Measurements from ENCODE around the gene RYR2.

Gene RYR2

DNA sequence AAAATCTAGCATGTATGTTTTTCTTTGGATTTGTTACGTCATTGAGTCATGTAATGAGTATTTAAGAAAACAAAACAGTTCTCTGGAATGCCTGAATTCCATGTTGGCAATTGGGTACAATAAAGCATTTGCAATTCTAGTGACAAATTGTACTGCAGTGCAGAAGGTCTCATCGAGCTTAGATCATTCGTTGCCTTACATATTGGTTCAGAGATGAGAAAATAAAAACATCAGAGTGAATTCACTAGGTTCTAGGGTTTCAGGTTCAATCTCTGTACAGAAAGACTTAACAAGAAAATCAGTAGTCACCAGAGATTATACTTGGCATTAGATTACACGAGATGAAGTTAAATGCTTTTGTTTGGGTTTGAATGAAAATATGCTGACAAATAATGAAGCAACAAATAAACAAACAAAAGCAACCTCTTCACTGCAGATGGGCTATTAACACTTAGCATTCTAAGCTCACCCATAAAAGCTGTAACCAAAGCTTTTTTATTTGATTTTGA lies 124.7 kb downstream of the RYR2 start:
- TF ChIP-seq, protein P1, sequence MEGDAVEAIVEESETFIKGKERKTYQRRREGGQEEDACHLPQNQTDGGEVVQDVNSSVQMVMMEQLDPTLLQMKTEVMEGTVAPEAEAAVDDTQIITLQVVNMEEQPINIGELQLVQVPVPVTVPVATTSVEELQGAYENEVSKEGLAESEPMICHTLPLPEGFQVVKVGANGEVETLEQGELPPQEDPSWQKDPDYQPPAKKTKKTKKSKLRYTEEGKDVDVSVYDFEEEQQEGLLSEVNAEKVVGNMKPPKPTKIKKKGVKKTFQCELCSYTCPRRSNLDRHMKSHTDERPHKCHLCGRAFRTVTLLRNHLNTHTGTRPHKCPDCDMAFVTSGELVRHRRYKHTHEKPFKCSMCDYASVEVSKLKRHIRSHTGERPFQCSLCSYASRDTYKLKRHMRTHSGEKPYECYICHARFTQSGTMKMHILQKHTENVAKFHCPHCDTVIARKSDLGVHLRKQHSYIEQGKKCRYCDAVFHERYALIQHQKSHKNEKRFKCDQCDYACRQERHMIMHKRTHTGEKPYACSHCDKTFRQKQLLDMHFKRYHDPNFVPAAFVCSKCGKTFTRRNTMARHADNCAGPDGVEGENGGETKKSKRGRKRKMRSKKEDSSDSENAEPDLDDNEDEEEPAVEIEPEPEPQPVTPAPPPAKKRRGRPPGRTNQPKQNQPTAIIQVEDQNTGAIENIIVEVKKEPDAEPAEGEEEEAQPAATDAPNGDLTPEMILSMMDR (IDR thresholded peaks at IDR 0.05; ENCODE audit: insufficient read depth, low read depth, low read length, missing control alignments), result no peak
- no peak for DNase-seq (ENCODE audit: low read depth)
- H3K4me3 ChIP-seq (ENCODE audit: low read depth, low read length), result no peak overlapping the region

DNA sequence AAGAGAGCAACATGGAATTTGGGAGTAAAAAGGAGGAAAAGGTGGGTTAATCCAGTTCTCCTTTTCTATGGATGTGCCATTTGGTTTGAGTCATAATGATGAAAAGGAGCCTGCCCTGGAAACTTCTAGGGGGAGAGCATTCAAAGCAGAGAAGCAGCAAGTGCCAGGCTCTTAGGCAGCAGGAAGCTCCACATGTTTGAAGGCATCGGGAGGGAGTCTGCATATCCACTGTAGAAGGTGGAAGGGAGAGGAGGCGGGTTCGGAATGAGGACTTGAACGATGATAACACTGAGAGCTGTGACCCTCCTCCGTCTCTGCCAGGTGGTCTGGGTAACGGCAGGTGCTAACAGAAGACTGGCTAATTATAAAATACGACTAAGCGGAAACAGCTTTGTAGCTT lies 128.2 kb downstream of the RYR2 start:
- TF ChIP-seq, protein P1 (IDR thresholded peaks at IDR 0.05; ENCODE audit: insufficient read depth, low read depth, low read length, missing control alignments), result no peak
- no peak overlapping the region for H3K4me3 ChIP-seq (ENCODE audit: low read depth, low read length)
- no peak for DNase-seq (ENCODE audit: low read depth)

DNA sequence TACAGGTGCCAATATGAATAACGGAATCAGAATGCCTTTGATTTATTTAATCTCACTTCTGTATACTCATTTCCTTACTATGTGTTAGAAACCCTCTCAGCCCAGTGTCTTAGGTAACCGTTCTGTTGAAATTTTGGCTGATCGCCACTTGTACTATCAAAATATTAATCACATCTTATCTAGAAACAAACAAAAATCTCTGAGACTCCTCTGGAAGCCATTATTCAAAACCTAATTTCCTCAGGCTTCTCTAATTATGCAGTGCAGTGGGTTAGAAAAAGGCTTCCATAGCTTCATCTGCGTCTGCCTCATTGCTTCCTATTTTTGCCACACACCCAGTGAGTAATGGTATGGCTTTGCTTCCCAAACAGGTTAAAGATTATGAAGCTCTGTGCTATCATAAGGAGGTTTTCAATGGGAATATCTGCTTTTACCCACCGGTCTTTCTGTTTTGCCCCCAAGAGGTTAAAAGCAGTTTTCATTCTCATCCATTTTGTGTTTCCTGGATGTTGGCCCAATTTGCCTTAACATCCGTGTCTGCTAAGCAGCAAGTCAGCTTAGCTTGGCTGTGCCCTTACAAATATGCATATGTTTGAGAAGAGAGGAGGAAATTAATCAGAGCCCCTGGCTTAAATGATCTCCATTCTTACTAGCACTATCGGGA lies 129.6 kb downstream of the RYR2 start:
- no peak for DNase-seq (ENCODE audit: low read depth)
- TF ChIP-seq, protein P1 (IDR thresholded peaks at IDR 0.05; ENCODE audit: insufficient read depth, low read depth, low read length, missing control alignments), result no peak

DNA sequence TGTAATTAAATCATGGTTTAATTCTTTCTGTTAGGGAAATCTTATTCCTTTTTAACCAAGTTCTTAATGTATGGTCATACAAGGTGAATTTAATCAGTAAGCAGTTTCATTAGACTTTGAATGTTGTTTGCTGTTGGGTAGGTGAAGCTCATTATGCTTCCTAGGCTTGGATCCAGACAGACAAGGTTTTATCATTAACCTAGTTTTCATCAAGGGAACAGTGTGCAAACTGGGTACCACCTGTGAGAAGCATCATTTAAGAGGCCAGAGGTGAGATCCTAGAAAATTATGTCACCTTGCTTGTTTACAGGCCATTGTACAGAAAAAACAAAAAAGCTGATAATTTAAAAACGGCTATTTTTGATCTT lies 130.1 kb downstream of the RYR2 start:
- no peak overlapping the region for H3K4me3 ChIP-seq (ENCODE audit: low read depth, low read length)
- DNase-seq (ENCODE audit: low read depth), result no peak
- TF ChIP-seq, protein P1 (IDR thresholded peaks at IDR 0.05; ENCODE audit: insufficient read depth, low read depth, low read length, missing control alignments), result no peak

More for the DNA sequence above, 129.6 kb downstream of the RYR2 start:
- no peak overlapping the region for H3K4me3 ChIP-seq (ENCODE audit: low read depth, low read length)

DNA sequence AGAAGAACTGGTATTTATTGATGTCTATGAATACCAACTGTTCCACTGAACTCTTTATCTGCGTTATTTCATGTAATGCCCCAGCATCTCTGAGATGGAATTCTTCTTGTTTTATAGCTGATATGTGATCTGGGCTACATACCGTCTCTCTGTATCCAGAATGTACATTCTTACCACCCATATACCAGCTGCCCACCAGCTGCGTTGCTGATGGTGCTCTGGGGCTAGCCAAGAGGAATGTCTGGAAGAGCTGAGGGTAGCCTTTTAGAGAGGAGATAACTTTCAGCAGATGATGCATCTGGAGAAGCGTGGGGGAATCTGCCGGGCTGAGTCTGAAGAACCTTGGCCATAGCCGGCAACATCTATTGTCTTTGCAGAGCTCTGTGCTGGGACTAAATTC lies 137.5 kb downstream of the RYR2 start:
- no peak overlapping the region for H3K4me3 ChIP-seq (ENCODE audit: low read depth, low read length)
- TF ChIP-seq, protein P1 (IDR thresholded peaks at IDR 0.05; ENCODE audit: insufficient read depth, low read depth, low read length, missing control alignments), result no peak
- no peak for DNase-seq (ENCODE audit: low read depth)

DNA sequence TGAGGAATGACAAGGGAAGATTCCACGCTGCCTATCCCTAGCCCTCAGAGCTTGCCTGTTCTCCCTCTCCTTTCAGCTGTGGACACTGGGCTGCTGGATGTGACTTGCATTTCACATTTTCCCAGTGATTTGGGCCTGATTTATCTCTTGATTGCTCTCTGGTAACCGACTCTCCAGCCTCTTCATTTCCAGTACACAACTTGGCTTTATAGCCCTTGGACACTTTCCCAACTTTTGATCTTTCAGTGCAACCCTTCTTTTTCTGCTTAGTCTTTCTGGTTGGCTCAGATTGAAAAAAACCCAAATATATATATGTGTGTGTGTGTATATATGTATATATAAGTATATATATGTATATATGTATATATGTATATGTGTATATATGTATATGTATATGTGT lies 138.3 kb downstream of the RYR2 start:
- DNase-seq (ENCODE audit: low read depth), result no peak
- TF ChIP-seq, protein P1 (IDR thresholded peaks at IDR 0.05; ENCODE audit: insufficient read depth, low read depth, low read length, missing control alignments), result no peak
- H3K4me3 ChIP-seq (ENCODE audit: low read depth, low read length), result no peak overlapping the region
